ENCODE measurements around the gene CEACAM7. TPM values are rescaled to one million over a fixed set of nuclear protein-coding genes. Genes with fewer than 3 reads are reported as not detected.

CEACAM7 gene
- total RNA-seq, 2 experiments from 2014 or later: not detected

- intact Hi-C loops (cut with micrococcal nuclease): no loop called here
- Mint-ChIP-seq H3K9me3 (no peaks in the 10 kb centered on the region), H3K4me3 (no peak overlapping the region), H3K27me3 (ENCODE audit: low read depth) (peaks cover 9% of the 10 kb centered on the region), H3K27ac (no peak overlapping the region), H3K4me1 (ENCODE audit: low read depth) (no peaks in the 10 kb centered on the region), H3K36me3 (ENCODE audit: low read depth) (no peaks in the 10 kb centered on the region)
- DNase-seq: no peak
- CTCF ChIA-PET: interaction anchor here (0.6 to 0.8 kb wide), 3 partner anchors 52 to 336 kb away, joined by 3 read pairs; no protein-coding TSS in a partner anchor
These were observed 10.7 kb upstream of the CEACAM7 start for GRCh38 chr19:41698746-41699230.

- peaks cover 14% of the 10 kb centered on the region for H3K27me3 Mint-ChIP-seq (ENCODE audit: low read depth)
- CTCF ChIA-PET: interaction anchor here (0.6 to 1.5 kb wide), 3 partner anchors 10 to 57 kb away, joined by 3 to 4 read pairs (median 3); no protein-coding TSS in a partner anchor
These were observed 9.3 kb upstream of the CEACAM7 start for GRCh38 chr19:41697198-41697855.

GRCh38 chr19:41696402-41697197 is 8.5 kb upstream of the CEACAM7 start:
- Mint-ChIP-seq H3K27ac (no peak overlapping the region), H3K27me3 (ENCODE audit: low read depth) (peaks cover 17% of the 10 kb centered on the region), H3K4me1 (ENCODE audit: low read depth) (no peaks in the 10 kb centered on the region), H3K36me3 (ENCODE audit: low read depth) (no peaks in the 10 kb centered on the region), H3K9me3 (peaks cover 8% of the 10 kb centered on the region), H3K4me3 (no peak overlapping the region)
- DNase-seq: peak; percentile 52
- CTCF ChIA-PET: interaction anchor here (0.6 to 1.7 kb wide), 5 partner anchors 10 to 140 kb away, joined by 3 to 7 read pairs (median 4); no protein-coding TSS in a partner anchor
- intact Hi-C loops (cut with micrococcal nuclease): no loop called here

More at GRCh38 chr19:41697198-41697855, 9.3 kb upstream of the CEACAM7 start:
- H3K9me3 Mint-ChIP-seq: peaks cover 8% of the 10 kb centered on the region
- intact Hi-C loops (cut with micrococcal nuclease): no loop called here
- H3K36me3 Mint-ChIP-seq (ENCODE audit: low read depth): no peaks in the 10 kb centered on the region
- H3K27ac Mint-ChIP-seq: no peak overlapping the region
- H3K4me3 Mint-ChIP-seq: no peak overlapping the region
- no peaks in the 10 kb centered on the region for H3K4me1 Mint-ChIP-seq (ENCODE audit: low read depth)
- no peak for DNase-seq

- no peak for DNase-seq
- peaks cover 8% of the 10 kb centered on the region for H3K9me3 Mint-ChIP-seq
- H3K27ac Mint-ChIP-seq: no peak overlapping the region
- H3K36me3 Mint-ChIP-seq (ENCODE audit: low read depth): no peaks in the 10 kb centered on the region
- CTCF ChIA-PET: interaction anchor here (0.6 to 1.7 kb wide), 4 partner anchors 10 to 141 kb away, joined by 3 to 7 read pairs (median 4); no protein-coding TSS in a partner anchor
- H3K4me3 Mint-ChIP-seq: no peak overlapping the region
- H3K27me3 Mint-ChIP-seq (ENCODE audit: low read depth): peaks cover 24% of the 10 kb centered on the region
- H3K4me1 Mint-ChIP-seq (ENCODE audit: low read depth): no peaks in the 10 kb centered on the region
- intact Hi-C loops (cut with micrococcal nuclease): no loop called here
These were observed 7.7 kb upstream of the CEACAM7 start for GRCh38 chr19:41695745-41696144.

- Mint-ChIP-seq H3K27ac (no peak overlapping the region), H3K36me3 (ENCODE audit: low read depth) (no peaks in the 10 kb centered on the region), H3K4me1 (ENCODE audit: low read depth) (no peaks in the 10 kb centered on the region), H3K27me3 (ENCODE audit: low read depth) (peaks cover 24% of the 10 kb centered on the region), H3K4me3 (no peak overlapping the region), H3K9me3 (peaks cover 8% of the 10 kb centered on the region)
- DNase-seq: no peak
- intact Hi-C loops (cut with micrococcal nuclease): loop anchor here (5.0 kb wide), 1 partner anchor 53 kb away; no protein-coding TSS in a partner anchor
- CTCF ChIA-PET: interaction anchor here (0.5 to 1.7 kb wide), 3 partner anchors 11 to 77 kb away, joined by 4 to 7 read pairs (median 4); no protein-coding TSS in a partner anchor
These were observed 7.0 kb upstream of the CEACAM7 start for GRCh38 chr19:41694831-41695635.

- Mint-ChIP-seq H3K27me3 (ENCODE audit: low read depth) (peaks cover 24% of the 10 kb centered on the region), H3K36me3 (ENCODE audit: low read depth) (no peaks in the 10 kb centered on the region), H3K9me3 (peaks cover 8% of the 10 kb centered on the region), H3K4me1 (ENCODE audit: low read depth) (no peaks in the 10 kb centered on the region), H3K27ac (no peak overlapping the region), H3K4me3 (no peak overlapping the region)
- CTCF ChIA-PET: interaction anchor here (0.7 to 1.8 kb wide), 3 partner anchors 47 to 99 kb away, joined by 3 to 9 read pairs (median 5); no protein-coding TSS in a partner anchor
- intact Hi-C loops (cut with micrococcal nuclease): loop anchor here (5.0 kb wide), 1 partner anchor 52 kb away; no protein-coding TSS in a partner anchor
- no peak for DNase-seq
These were observed 6.1 kb upstream of the CEACAM7 start for GRCh38 chr19:41694196-41694595.

GRCh38 chr19:41691268-41691970 is 3.3 kb upstream of the CEACAM7 start:
- H3K4me3 Mint-ChIP-seq: no peak overlapping the region
- peaks cover 8% of the 10 kb centered on the region for H3K9me3 Mint-ChIP-seq
- H3K27me3 Mint-ChIP-seq (ENCODE audit: low read depth): peaks cover 25% of the 10 kb centered on the region
- no peaks in the 10 kb centered on the region for H3K4me1 Mint-ChIP-seq (ENCODE audit: low read depth)
- H3K27ac Mint-ChIP-seq: no peak overlapping the region
- peak; percentile 50 for DNase-seq
- CTCF ChIA-PET: interaction anchor here (0.6 to 4.3 kb wide), 16 partner anchors 9 to 143 kb away, joined by 3 to 48 read pairs (median 4); no protein-coding TSS in a partner anchor
- no peaks in the 10 kb centered on the region for H3K36me3 Mint-ChIP-seq (ENCODE audit: low read depth)
- intact Hi-C loops (cut with micrococcal nuclease): loop anchor here (5.0 kb wide), 1 partner anchor 49 kb away; no protein-coding TSS in a partner anchor

- Mint-ChIP-seq H3K27ac (no peak overlapping the region), H3K36me3 (ENCODE audit: low read depth) (no peaks in the 10 kb centered on the region), H3K4me1 (ENCODE audit: low read depth) (no peaks in the 10 kb centered on the region), H3K4me3 (no peak overlapping the region), H3K9me3 (peaks cover 8% of the 10 kb centered on the region), H3K27me3 (ENCODE audit: low read depth) (peaks cover 22% of the 10 kb centered on the region)
- DNase-seq: no peak
- intact Hi-C loops (cut with micrococcal nuclease): loop anchor here (5.0 kb wide), 1 partner anchor 48 kb away; no protein-coding TSS in a partner anchor
- CTCF ChIA-PET: interaction anchor here (0.7 to 4.3 kb wide), 14 partner anchors 9 to 144 kb away, joined by 3 to 48 read pairs (median 4); no protein-coding TSS in a partner anchor
These were observed 2.7 kb upstream of the CEACAM7 start for GRCh38 chr19:41690801-41691065.

GRCh38 chr19:41689993-41690800 is 2.1 kb upstream of the CEACAM7 start:
- no peak overlapping the region for H3K27ac Mint-ChIP-seq
- DNase-seq: no peak
- no peaks in the 10 kb centered on the region for H3K36me3 Mint-ChIP-seq (ENCODE audit: low read depth)
- no peak overlapping the region for H3K4me3 Mint-ChIP-seq
- H3K9me3 Mint-ChIP-seq: peaks cover 8% of the 10 kb centered on the region
- intact Hi-C loops (cut with micrococcal nuclease): loop anchor here (5.0 kb wide), 1 partner anchor 48 kb away; no protein-coding TSS in a partner anchor
- peaks cover 22% of the 10 kb centered on the region for H3K27me3 Mint-ChIP-seq (ENCODE audit: low read depth)
- CTCF ChIA-PET: interaction anchor here (1.0 to 4.3 kb wide), 7 partner anchors 8 to 144 kb away, joined by 3 to 48 read pairs (median 8); no protein-coding TSS in a partner anchor
- no peaks in the 10 kb centered on the region for H3K4me1 Mint-ChIP-seq (ENCODE audit: low read depth)

GRCh38 chr19:41688687-41689086 is 617 bp upstream of the CEACAM7 start:
- intact Hi-C loops (cut with micrococcal nuclease): no loop called here
- H3K27ac Mint-ChIP-seq: no peak overlapping the region

More at GRCh38 chr19:41688687-41689086, 617 bp upstream of the CEACAM7 start:
- Mint-ChIP-seq H3K4me1 (ENCODE audit: low read depth) (no peaks in the 10 kb centered on the region), H3K36me3 (ENCODE audit: low read depth) (no peaks in the 10 kb centered on the region), H3K9me3 (peaks cover 8% of the 10 kb centered on the region), H3K4me3 (no peak overlapping the region), H3K27me3 (ENCODE audit: low read depth) (peaks cover 20% of the 10 kb centered on the region)
- CTCF ChIA-PET: interaction anchor here (0.6 to 1.2 kb wide), 3 partner anchors 42 to 105 kb away, joined by 3 to 4 read pairs (median 4); no protein-coding TSS in a partner anchor
- DNase-seq: no peak

All from activated naive CD4-positive, alpha-beta T cell treated with anti-CD3 and anti-CD28 coated beads for 36 hours (primary cell).